Measurements from ENCODE around the gene KIAA1671.

Gene KIAA1671

GRCh38 chr22:24953384-24954113 lies 1.0 kb downstream of the KIAA1671 start:
- no peak for DNase-seq

- no peak for DNase-seq
These were observed 1.6 kb downstream of the KIAA1671 start for GRCh38 chr22:24954114-24954463.

GRCh38 chr22:24954856-24955255 lies 2.3 kb downstream of the KIAA1671 start:
- DNase-seq, result no peak

DNA sequence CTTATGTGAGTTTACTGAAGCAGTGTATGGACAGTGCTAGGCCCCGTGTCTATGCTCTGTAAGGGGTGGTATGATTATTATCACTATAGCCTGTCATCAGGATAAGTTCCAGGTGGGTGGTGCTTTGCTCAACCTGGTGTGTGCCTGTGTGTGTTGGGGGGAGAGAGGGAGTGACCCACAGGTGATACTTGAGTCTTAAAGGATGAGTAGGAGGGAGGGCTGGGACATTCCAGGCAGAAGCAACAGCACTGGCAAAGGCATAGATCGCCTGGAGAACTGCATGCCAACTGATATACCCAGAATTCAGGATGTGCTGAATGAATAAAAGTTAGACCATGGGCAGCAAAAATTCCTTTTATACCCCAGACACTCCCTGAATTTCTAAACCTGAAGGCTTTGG lies 4.5 kb downstream of the KIAA1671 start:
- no peak for DNase-seq

- no peak for DNase-seq
These were observed 8.8 kb downstream of the KIAA1671 start for GRCh38 chr22:24961217-24961844.

DNA sequence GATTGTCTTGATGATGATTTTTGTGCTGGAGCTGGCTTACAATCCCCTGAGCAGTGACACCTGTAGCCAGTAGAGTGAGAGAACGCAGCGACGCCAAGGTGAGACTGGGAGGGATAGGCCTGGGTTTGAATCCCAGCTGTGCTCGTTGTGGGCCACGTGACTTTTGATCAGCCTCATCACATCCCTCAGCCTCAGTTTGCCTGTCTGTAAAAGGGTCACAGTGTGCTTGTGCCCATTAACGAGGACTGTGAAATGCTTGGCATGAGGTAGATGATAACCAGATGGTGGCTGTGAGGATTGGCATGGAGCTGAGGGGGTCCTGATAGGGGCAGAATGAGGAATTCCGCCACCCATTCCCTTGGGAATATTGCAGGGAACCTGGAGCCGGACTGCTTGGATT lies 9.6 kb downstream of the KIAA1671 start:
- no peak for DNase-seq

GRCh38 chr22:24962835-24963234 lies 10.3 kb downstream of the KIAA1671 start:
- no peak for DNase-seq

- no peak for DNase-seq
These were observed 11.9 kb downstream of the KIAA1671 start for GRCh38 chr22:24964441-24964840.

DNA sequence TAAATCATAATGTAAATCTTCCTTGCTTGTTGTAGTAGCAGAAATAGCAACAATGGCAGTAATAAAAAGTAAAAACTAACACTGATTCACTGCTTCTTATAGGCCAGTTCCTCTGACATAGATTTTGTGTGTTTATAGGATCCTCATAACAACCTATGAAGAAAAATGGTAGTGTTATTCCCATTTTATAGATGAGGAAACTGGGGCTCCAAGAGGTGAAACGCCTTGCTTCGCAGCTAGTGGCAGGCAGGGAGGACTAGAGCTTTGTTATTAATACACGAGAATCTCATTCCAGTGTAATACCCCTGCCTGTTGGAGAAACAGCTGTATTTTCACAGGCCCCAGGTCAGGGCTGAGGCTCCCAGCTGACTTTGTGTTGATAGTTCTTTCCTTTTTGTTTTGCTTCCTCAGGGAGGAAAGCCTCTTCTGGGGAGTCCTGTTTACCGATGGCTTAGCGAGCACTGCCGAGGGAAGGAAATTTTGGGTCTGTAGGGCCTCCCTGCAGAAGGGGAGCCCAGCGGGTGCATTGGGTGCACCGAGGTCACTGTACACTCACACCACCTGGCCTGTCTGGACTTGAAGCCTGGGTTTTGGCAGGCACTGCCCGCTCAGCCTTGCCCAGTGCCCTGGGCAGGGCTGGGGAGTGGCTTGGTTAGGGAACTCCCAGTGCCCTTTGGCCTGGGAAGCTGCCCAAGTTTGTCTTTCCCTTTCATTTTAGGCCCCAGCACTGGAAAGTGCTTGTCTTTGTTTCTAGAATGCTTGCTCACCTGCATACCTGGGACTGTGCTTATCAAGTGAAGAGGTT lies 13.5 kb downstream of the KIAA1671 start:
- no peak for DNase-seq

DNA sequence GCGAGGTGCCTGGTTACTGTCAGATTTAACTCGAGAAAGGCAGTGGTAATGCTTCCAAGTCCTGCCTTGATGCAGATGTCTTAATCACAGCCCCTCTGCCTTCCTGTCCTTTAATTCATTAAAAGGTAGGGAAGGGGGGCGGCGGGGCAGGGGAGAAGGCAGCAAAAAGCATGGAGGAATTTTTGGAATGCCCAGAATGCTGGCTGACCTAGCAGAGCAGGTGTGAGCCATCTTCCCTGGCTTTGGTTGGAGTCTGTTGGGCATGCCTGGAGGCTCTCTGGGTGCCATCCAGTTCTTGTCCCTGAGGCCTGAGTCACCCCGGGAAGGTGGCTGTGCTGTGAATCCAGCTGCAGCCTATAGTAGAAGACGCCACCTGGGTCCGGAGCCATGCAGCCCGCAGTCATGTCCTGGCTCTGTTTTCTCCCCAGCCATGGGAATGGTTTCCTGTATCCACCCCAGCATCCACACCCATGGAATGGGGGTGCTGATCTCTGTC lies 15.6 kb downstream of the KIAA1671 start:
- DNase-seq, result no peak

- DNase-seq, result no peak
These were observed 17.2 kb downstream of the KIAA1671 start for GRCh38 chr22:24969560-24970301.

DNA sequence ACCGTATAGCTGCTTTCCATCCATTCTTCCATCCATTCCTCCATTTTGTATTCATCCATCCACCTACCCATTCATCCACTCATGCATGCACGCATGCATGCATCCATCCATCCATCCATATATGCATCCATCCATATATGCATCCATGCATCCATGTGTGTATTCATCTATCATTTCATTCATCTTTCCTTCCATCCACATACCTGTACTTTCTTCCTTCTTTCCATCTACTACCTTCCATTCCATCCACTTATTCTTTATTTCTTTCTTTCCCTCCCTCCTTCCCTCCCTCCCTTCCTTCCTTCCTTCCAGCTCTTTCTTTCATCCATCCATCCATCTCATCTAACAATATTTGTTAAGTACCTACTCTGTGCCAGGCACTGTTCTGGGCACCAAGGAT lies 19.9 kb downstream of the KIAA1671 start:
- no peak for DNase-seq

DNA sequence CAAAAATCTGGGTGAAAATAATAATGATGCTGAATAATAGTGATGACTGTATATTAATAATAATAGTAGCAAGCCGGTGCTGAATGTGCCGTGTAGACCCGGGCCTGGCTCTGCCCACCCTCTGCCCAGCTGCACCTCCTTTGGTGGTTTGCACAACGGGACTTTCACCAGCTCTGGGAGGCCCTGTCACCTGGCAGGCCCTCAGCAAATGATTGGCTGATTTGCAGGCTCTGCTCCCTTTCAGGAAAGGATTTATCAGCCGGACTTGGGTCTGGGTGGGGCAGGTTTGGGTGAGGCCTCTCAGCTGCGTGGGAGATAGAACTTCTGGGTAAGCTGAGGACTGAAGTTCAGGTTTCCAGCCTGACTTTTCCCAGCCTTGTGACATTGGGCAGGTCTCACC lies 21.4 kb downstream of the KIAA1671 start:
- DNase-seq, result no peak

GRCh38 chr22:24975125-24975640 lies 22.7 kb downstream of the KIAA1671 start:
- no peak for DNase-seq

GRCh38 chr22:24975813-24976341 lies 23.4 kb downstream of the KIAA1671 start:
- no peak for DNase-seq

DNA sequence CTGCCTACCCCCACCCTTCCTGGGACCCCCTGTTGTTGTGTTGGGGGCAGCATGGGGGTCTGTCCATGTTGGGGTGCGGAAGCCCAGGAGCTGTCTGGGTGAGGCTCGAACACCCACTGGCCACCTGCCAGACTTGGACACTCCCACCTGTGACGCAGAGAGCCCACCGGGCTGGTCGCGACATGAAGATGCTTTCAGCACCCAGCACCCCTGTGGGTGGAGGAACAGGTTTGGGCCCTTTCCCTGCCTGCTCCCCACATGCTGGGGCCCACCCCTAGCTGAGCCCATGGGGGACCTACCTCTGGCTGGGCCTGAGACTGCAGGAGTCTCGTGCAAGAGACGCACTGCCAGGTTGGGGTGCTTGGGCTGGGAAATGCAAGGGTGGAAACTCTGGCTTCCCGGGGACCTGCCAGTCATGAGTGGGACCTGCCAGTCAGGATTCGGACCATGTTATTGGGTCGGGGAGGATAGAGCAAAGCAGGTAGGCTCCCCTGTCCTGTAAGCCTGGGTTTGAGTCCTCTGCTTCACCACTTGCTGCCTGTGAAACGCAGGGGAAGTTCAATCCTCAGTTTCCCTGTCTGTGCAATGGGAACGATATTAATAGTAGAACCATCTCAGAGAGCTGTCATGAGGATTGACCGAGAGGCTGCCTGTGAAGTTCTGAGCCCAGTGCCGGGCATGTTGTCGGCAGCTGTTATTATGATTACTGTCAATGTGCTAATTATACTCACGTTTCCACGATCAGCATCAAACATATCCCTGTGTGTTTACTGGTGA lies 24.1 kb downstream of the KIAA1671 start:
- DNase-seq, result no peak

DNA sequence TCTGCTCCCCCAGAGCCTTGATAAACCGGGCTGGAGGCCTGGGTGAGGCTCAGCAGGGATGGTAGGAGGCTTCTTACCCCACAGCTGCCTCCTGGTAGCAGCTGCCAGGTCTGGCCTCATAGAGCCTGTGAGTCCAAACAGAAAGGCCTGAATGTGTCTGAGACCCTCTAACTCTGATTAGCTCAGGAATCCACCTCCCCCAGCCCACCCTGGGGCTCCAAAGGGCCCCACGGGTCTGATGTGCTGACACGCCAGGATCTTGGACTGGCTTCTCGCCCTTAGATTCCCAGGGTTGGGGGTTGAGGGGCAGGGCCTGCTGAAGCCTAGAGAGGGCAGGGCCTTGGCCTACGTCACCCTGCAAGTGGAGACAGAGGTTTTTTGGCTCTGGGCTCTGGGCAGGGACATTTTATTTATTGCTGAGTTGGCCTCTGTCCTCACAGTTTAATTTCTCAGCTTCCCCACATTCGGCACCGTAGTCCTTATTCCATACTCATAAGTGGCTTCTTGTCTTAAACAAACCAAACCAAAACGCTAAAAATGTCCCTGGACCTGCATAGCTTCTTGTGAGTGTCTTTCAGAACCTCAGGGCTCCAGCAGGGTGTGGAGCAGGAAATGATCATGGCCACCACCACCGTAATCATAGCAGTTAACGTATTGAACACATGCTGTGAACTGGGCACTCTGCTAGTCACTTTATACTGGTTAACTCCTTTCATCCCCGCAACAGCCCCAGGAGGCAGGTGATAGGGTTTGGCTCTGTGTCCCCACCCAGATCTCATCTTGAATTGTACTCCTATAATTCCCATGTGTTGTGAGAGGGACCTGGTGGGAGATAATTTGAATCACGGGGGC lies 25.1 kb downstream of the KIAA1671 start:
- DNase-seq, result no peak

GRCh38 chr22:24978308-24978707 lies 25.8 kb downstream of the KIAA1671 start:
- DNase-seq, result no peak

DNA sequence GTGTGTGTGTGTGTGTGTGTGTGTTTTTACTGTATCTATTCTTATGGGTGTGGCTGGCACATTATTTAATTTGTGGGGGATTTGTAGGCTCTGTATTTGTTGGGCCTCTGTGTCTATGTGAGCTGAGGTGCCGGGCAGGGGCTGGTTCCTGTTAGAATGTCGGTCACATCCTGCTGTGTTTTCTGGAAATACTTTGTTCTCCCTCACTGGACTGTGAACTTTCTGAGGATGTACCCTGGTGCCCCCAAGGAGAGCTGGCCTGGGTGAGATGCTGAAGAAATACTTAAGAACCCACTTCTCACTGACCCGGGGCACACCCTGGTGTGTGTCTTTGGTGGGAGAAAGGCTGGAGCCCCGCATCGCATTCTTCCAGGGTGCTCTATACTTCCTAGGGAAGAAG lies 28.6 kb downstream of the KIAA1671 start:
- DNase-seq, result no peak

DNA sequence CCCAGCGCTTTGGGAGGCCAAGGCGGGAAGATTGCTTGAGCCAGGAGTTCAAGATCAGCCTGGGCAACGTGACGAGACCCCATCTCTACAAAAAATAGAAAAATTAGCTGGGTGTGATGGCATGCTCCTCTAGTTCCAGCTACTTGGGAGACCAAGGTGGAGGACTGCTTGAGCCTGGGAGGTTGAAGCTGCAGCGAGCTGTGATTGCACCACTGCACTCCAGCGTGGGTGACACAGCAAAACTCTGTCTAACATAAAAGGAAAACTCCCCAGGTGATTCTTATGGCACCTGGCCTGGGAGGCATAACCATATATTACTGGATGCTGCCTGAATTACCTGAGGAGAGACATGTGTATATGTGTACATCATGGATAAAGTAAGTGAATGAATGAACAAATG lies 29.1 kb downstream of the KIAA1671 start:
- DNase-seq, result no peak
